Activated CD4-positive, CD25-positive, alpha-beta regulatory T cell treated with anti-CD3 and anti-CD28 coated beads, Interleukin-2, amount 50 U/mL, for 16 hours (primary cell): ENCODE measurements around the gene GARS1.
"Not testable (repeated sequence)": the region's sequence is repeated elsewhere in the genome, so short reads cannot be mapped to it uniquely, and the experiment has no call there.

Experiments
- DNase-seq: peaks from one replicate; pipeline ENCODE4 v3.0.0-alpha.2; 2020; ENCODE audit warnings: low read depth, low spot score

GARS1 gene

GRCh38 chr7:30618961-30619360 lies 24.3 kb downstream of the GARS1 start:
- no peak for DNase-seq

- no peak for DNase-seq
These were observed 30.6 kb downstream of the GARS1 start for GRCh38 chr7:30625283-30625682.

GRCh38 chr7:30627026-30627425 lies 32.3 kb downstream of the GARS1 start:
- DNase-seq = no peak

GRCh38 chr7:30630986-30631385 lies 36.3 kb downstream of the GARS1 start:
- DNase-seq = no peak

- no peak for DNase-seq
These were observed 38.5 kb downstream of the GARS1 start for GRCh38 chr7:30633223-30633622.

- DNase-seq = no peak
These were observed 39.5 kb downstream of the GARS1 start for GRCh38 chr7:30634193-30634626.

GRCh38 chr7:30634634-30635201 lies 40.0 kb downstream of the GARS1 start:
- DNase-seq = no peak

- no peak for DNase-seq
These were observed 41.1 kb downstream of the GARS1 start for GRCh38 chr7:30635798-30636197.

- DNase-seq = not testable (repeated sequence)
These were observed 47.6 kb downstream of the GARS1 start for GRCh38 chr7:30642322-30642721.

- DNase-seq = no peak
These were observed 48.1 kb downstream of the GARS1 start for GRCh38 chr7:30642789-30643188.

GRCh38 chr7:30644286-30644955 lies 49.7 kb downstream of the GARS1 start:
- DNase-seq = no peak

- no peak for DNase-seq
These were observed 51.0 kb downstream of the GARS1 start for GRCh38 chr7:30645661-30646060.

- DNase-seq = no peak
These were observed 51.5 kb downstream of the GARS1 start for GRCh38 chr7:30646154-30646553.

- no peak for DNase-seq
These were observed 53.1 kb downstream of the GARS1 start for GRCh38 chr7:30647589-30648364.

GRCh38 chr7:30648744-30649540 lies 54.3 kb downstream of the GARS1 start:
- no peak for DNase-seq

GRCh38 chr7:30649717-30650420 lies 55.2 kb downstream of the GARS1 start:
- no peak for DNase-seq

- DNase-seq = no peak
These were observed 55.7 kb downstream of the GARS1 start for GRCh38 chr7:30650421-30650808.

GRCh38 chr7:30652132-30652531 lies 57.5 kb downstream of the GARS1 start:
- DNase-seq = no peak

- DNase-seq = no peak
These were observed 58.3 kb downstream of the GARS1 start for GRCh38 chr7:30652698-30653641.
